GM12891 (cell line): ENCODE data around the gene LASP1.

Experiments used
- DNase-seq: peaks from one replicate; pipeline ENCODE4 v3.0.0; 2011; ENCODE audit warnings: low spot score; ENCODE audit not compliant: insufficient read length
- FAIRE-seq: peaks from 2 replicates; lab custom pipeline; 2011; peaks lifted over from hg19 to GRCh38; lab: Jason Lieb, UNC
- PAX5 ChIP-seq: IDR thresholded peaks from 2 replicates; pipeline ENCODE4 v1.6.1; 2011; ENCODE audit warnings: low read length, moderate library complexity, mild to moderate bottlenecking; ENCODE audit not compliant: insufficient read depth, severe bottlenecking
- POLR2A ChIP-seq: IDR thresholded peaks from 2 replicates; pipeline ENCODE4 v1.6.1; 2011; ENCODE audit warnings: low read depth, low read length, control low read depth
- POLR2AphosphoS5 ChIP-seq: IDR thresholded peaks from 2 replicates; pipeline ENCODE4 v1.6.1; 2011; ENCODE audit warnings: low read depth, low read length, control low read depth
- POU2F2 ChIP-seq: IDR thresholded peaks from 2 replicates; pipeline ENCODE4 v1.6.1; 2011; ENCODE audit warnings: low read depth, mild to moderate bottlenecking, control low read depth, low read length, moderate library complexity
- SPI1 ChIP-seq: IDR thresholded peaks from 2 replicates; pipeline ENCODE4 v1.6.1; 2011; ENCODE audit warnings: low read depth, low read length, control low read depth
- TAF1 ChIP-seq: IDR thresholded peaks from 2 replicates; pipeline ENCODE4 v1.6.1; 2011; ENCODE audit warnings: low read depth, low read length, control low read depth

The LASP1 gene

GRCh38 chr17:38885728-38886642 lies 16.1 kb downstream of the LASP1 start:
- TF ChIP-seq PAX5 (no peak), POLR2A (no peak), POU2F2 (no peak), TAF1 (no peak), POLR2AphosphoS5 (no peak), SPI1 (no peak)
- no peak for FAIRE-seq
- no peak for DNase-seq

GRCh38 chr17:38886643-38887010 lies 16.8 kb downstream of the LASP1 start:
- DNase-seq (no peak), FAIRE-seq (no peak)
- TF ChIP-seq POLR2A: no peak
- no peak for TF ChIP-seq SPI1
- TF ChIP-seq POU2F2: no peak
- TF ChIP-seq PAX5: no peak
- TF ChIP-seq POLR2AphosphoS5: no peak
- no peak for TF ChIP-seq TAF1

GRCh38 chr17:38888842-38889241 lies 19.0 kb downstream of the LASP1 start:
- FAIRE-seq: no peak
- no peak for DNase-seq
- TF ChIP-seq TAF1: no peak
- TF ChIP-seq SPI1: no peak
- TF ChIP-seq POLR2A: no peak

DNA sequence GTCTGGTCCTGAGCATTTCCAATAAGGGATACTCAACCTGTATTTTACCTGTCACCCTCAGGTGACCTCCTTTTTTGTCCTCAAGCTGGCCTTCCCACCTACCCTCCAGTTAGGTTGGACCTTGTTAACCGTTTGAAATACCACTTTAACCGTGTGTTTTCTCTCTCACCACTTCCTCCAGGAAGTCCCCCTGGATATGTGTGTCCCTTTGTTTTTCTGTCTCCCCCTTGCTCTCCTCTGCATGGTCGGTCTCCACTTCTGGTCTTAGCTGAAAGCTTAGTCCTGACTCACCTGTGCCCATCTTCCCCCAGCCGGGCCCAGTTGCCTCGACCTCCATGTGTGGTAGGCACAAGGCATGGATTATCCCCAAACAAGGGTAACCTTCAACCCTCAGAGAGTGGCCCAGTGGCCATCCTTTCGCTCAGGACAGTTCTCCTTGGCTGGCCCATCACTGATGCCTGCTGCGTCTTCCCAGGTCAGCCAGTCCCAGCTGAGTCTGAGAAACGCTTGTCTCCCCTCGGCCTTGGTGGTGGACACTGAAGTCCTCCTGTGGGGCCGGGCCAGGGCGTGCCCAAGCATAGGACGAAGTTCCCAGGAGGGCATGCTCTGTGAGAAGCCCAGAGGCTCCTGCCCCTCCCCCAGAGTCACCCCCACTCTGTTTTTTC lies 20.0 kb downstream of the LASP1 start:
- FAIRE-seq (no peak), DNase-seq (no peak)
- no peak for TF ChIP-seq POU2F2
- no peak for TF ChIP-seq SPI1
- no peak for TF ChIP-seq POLR2A
- no peak for TF ChIP-seq POLR2AphosphoS5
- no peak for TF ChIP-seq TAF1
- no peak for TF ChIP-seq PAX5

- no peak for FAIRE-seq
- DNase-seq: no peak
- no peak for TF ChIP-seq POLR2A
- no peak for TF ChIP-seq SPI1
- no peak for TF ChIP-seq POLR2AphosphoS5
- TF ChIP-seq PAX5: no peak
- no peak for TF ChIP-seq TAF1
- TF ChIP-seq POU2F2: no peak
Measured at GRCh38 chr17:38890410-38890746, 20.5 kb downstream of the LASP1 start.

- TF ChIP-seq POLR2A: no peak
- no peak for TF ChIP-seq PAX5
- no peak for TF ChIP-seq TAF1
- no peak for TF ChIP-seq POLR2AphosphoS5
- TF ChIP-seq SPI1: no peak
- no peak for TF ChIP-seq POU2F2
- no peak for FAIRE-seq
- DNase-seq: no peak
Measured at GRCh38 chr17:38891441-38891840, 21.6 kb downstream of the LASP1 start.

- FAIRE-seq: no peak
- DNase-seq: no peak
- TF ChIP-seq POLR2A (no peak), SPI1 (no peak), POU2F2 (no peak), PAX5 (no peak), TAF1 (no peak), POLR2AphosphoS5 (no peak)
Measured at GRCh38 chr17:38892083-38892482, 22.2 kb downstream of the LASP1 start.

DNA sequence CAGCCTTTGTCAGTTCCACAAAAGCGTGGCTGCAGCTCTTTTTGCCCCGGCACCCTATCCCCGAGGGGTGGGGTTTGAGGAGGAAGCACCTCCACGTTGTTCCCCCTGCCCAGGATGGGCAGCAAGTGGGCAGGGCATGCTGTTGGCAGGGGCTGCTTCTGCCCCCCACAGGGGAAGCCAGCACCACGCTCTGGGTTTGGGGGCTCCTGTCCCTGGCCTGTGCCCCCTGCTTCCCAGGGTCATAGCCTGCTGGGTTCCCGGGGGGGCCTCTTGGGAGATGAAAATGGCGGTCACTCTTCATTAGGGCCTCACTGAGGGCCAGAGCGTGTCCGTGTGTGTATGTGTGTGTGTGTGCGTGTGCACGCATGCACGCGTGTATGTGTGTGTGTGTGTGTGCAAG lies 22.8 kb downstream of the LASP1 start:
- FAIRE-seq (no peak), DNase-seq (no peak)
- TF ChIP-seq POLR2A (no peak), SPI1 (no peak), TAF1 (no peak), POU2F2 (no peak), PAX5 (no peak), POLR2AphosphoS5 (no peak)

DNA sequence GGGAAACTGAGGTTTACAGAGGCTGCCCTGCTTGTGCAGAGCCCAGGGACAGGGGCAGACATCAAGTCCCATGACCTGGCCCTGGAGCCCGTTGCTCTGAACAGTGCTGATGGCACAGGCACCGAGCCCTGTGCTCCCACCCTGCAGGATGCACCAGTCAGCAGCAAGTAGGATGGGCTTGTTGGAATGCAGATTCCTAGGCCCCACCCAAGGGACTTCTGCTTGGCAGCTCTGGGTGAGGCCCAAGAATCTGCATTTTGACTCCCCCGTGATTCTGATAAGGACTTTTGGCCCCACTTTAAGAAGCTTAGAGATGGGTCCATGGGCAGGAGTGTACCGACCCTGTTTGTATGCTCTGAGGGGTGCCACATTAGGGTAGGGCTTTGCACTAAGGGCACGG lies 23.3 kb downstream of the LASP1 start:
- FAIRE-seq (no peak), DNase-seq (no peak)
- TF ChIP-seq PAX5: no peak
- no peak for TF ChIP-seq SPI1
- no peak for TF ChIP-seq TAF1
- TF ChIP-seq POU2F2: no peak
- no peak for TF ChIP-seq POLR2AphosphoS5
- no peak for TF ChIP-seq POLR2A
